Parathyroid adenoma (tissue), 2 donors: ENCODE results near the gene DEDD.
A peak's percentile ranks its signal among the peaks of the same experiment; 100 is the strongest.

ENCODE experiments used
- H2AFZ ChIP-seq: fragments of 300-600 bp; sonication (generic); one replicate; pipeline ENCODE4 v1.7.0; 2017; ENCODE audit warnings: antibody characterized with exemption, mild to moderate bottlenecking
- H3K27ac ChIP-seq: fragments of 300-600 bp; sonication (generic); one replicate; pipeline ENCODE4 v1.7.0; 2017
- H3K27me3 ChIP-seq: fragments of 300-600 bp; sonication (generic); one replicate; pipeline ENCODE4 v1.7.0; 2017; ENCODE audit warnings: low read length; ENCODE audit not compliant: control insufficient read depth, insufficient read depth
- H3K36me3 ChIP-seq: fragments of 300-600 bp; sonication (generic); one replicate; pipeline ENCODE4 v1.7.0; 2017; ENCODE audit warnings: low read length; ENCODE audit not compliant: control insufficient read depth, insufficient read depth
- H3K4me1 ChIP-seq: fragments of 300-600 bp; sonication (generic); one replicate; pipeline ENCODE4 v1.7.0; 2017; ENCODE audit warnings: control low read depth
- H3K4me2 ChIP-seq: fragments of 300-600 bp; sonication (generic); one replicate; pipeline ENCODE4 v1.7.0; 2017; ENCODE audit warnings: low read length
- H3K4me3 ChIP-seq: fragments of 300-600 bp; sonication (generic); one replicate; pipeline ENCODE4 v1.7.0; 2017; ENCODE audit warnings: low read depth, low read length
- H3K79me2 ChIP-seq: fragments of 300-600 bp; sonication (generic); one replicate; pipeline ENCODE4 v1.7.0; 2017; ENCODE audit warnings: control low read depth
- H3K9ac ChIP-seq: fragments of 300-600 bp; sonication (generic); one replicate; pipeline ENCODE4 v1.7.0; 2017; ENCODE audit warnings: mild to moderate bottlenecking
- H3K9me3 ChIP-seq: fragments of 300-600 bp; sonication (generic); one replicate; pipeline ENCODE4 v1.7.0; 2017; ENCODE audit warnings: low read length; ENCODE audit not compliant: control insufficient read depth
- TF ChIP-seq, protein P1 (sequence below): fragments of 300-600 bp; sonication (generic); IDR thresholded peaks from one replicate; pipeline ENCODE4 v1.7.0; 2017; ENCODE audit warnings: antibody characterized with exemption, mild to moderate bottlenecking
- donor health status: primary hyperparathyroidism.

DEDD gene

DNA sequence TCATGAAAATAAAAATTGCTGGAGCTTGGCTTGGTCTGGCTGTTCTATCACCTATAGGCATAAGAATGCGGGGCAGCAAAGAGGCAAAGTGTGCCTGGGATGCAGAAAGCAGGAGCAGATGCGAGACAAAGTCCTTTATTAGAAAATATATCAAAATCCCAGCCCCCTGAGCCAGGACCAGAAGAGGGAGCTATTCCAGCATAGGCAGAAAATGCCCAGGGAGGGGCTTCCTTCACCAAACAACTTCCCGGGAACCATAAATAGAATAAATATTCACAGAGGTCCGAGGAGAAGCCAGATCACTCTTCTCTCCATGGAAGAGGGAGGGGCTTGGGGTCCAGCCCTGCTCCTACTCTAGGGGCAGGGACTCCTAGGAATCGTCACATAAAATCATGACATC lies 38.7 kb upstream of the DEDD start:
- Histone ChIP-seq H3K27me3 (no peaks in the 10 kb centered on the region), H3K9me3 (no peaks in the 10 kb centered on the region), H3K4me2 (no peak overlapping the region), H2AFZ (no peak overlapping the region), H3K36me3 (no peaks in the 10 kb centered on the region), H3K79me2 (no peaks in the 10 kb centered on the region), H3K9ac (no peak overlapping the region), H3K4me1 (no peaks in the 10 kb centered on the region), H3K27ac (no peak overlapping the region), H3K4me3 (no peak overlapping the region)
- TF ChIP-seq, protein P1, sequence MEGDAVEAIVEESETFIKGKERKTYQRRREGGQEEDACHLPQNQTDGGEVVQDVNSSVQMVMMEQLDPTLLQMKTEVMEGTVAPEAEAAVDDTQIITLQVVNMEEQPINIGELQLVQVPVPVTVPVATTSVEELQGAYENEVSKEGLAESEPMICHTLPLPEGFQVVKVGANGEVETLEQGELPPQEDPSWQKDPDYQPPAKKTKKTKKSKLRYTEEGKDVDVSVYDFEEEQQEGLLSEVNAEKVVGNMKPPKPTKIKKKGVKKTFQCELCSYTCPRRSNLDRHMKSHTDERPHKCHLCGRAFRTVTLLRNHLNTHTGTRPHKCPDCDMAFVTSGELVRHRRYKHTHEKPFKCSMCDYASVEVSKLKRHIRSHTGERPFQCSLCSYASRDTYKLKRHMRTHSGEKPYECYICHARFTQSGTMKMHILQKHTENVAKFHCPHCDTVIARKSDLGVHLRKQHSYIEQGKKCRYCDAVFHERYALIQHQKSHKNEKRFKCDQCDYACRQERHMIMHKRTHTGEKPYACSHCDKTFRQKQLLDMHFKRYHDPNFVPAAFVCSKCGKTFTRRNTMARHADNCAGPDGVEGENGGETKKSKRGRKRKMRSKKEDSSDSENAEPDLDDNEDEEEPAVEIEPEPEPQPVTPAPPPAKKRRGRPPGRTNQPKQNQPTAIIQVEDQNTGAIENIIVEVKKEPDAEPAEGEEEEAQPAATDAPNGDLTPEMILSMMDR, result no peak

DNA sequence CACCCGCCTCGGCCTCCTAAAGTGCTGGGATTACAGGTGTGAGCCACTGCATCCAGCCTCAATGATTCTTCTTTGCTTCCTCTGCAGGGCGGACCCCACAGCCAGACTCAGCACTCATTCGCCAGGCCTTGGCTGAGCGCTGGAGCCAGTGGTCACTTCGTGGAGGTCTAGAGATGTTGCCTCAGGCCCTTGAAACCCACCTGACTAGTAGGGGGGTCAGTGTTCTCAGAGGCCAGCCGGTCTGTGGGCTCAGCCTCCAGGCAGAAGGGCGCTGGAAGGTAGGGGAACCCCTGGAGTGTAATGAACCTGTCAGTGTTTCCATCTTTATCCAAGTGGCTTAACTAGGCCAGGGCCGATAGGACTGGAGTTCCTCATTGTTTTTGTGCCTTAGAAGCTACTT lies 36.4 kb upstream of the DEDD start:
- no peaks in the 10 kb centered on the region for H3K79me2 ChIP-seq
- H3K4me3 ChIP-seq, result no peak overlapping the region
- no peak overlapping the region for H3K27ac ChIP-seq
- no peaks in the 10 kb centered on the region for H3K27me3 ChIP-seq
- TF ChIP-seq, protein P1, result no peak
- H3K36me3 ChIP-seq, result no peaks in the 10 kb centered on the region
- no peak overlapping the region for H3K4me2 ChIP-seq
- H2AFZ ChIP-seq, result no peak overlapping the region
- no peaks in the 10 kb centered on the region for H3K4me1 ChIP-seq
- no peaks in the 10 kb centered on the region for H3K9me3 ChIP-seq
- H3K9ac ChIP-seq, result no peak overlapping the region

DNA sequence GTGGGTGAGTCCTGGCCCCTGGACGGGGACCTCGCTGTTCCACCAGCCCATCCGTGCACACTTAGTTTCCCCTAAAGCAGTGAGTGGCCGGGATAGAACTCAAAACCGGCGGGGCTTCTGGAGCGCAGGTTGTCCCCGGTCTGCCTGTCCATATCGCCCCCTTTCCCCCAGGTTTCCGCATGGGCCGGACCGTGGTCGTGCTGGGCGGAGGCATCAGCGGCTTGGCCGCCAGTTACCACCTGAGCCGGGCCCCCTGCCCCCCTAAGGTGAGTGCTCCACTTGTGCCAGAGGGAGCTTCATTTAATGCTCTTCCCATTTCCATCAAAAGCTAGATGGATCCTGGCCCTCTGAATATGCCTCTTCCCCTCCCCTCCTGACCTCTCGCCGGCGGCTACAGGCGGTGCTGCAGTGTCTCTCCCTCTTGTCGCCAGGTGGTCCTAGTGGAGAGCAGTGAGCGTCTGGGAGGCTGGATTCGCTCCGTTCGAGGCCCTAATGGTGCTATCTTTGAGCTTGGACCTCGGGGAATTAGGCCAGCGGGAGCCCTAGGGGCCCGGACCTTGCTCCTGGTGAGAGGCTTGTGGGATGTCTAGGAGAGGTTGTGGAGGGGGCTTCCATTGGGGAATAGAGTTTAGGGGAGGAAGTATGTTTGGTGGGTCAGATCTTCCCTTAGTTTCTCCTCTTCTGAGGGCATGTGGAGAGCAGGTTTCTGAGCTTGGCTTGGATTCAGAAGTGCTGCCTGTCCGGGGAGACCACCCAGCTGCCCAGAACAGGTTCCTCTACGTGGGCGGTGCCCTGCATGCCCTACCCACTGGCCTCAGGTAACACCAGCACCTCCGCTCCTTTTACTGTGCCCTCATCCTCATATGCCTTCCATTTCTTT lies 34.4 kb upstream of the DEDD start:
- Histone ChIP-seq H3K36me3 (no peaks in the 10 kb centered on the region), H3K4me3 (peak overlapping the region; percentile 89), H3K9ac (no peak overlapping the region), H3K9me3 (no peaks in the 10 kb centered on the region), H3K79me2 (no peaks in the 10 kb centered on the region), H3K4me1 (no peaks in the 10 kb centered on the region), H2AFZ (peak overlapping the region; percentile 77), H3K27me3 (no peaks in the 10 kb centered on the region), H3K27ac (peak overlapping the region; percentile 93), H3K4me2 (peak overlapping the region; percentile 80)
- TF ChIP-seq, protein P1, result no peak

DNA sequence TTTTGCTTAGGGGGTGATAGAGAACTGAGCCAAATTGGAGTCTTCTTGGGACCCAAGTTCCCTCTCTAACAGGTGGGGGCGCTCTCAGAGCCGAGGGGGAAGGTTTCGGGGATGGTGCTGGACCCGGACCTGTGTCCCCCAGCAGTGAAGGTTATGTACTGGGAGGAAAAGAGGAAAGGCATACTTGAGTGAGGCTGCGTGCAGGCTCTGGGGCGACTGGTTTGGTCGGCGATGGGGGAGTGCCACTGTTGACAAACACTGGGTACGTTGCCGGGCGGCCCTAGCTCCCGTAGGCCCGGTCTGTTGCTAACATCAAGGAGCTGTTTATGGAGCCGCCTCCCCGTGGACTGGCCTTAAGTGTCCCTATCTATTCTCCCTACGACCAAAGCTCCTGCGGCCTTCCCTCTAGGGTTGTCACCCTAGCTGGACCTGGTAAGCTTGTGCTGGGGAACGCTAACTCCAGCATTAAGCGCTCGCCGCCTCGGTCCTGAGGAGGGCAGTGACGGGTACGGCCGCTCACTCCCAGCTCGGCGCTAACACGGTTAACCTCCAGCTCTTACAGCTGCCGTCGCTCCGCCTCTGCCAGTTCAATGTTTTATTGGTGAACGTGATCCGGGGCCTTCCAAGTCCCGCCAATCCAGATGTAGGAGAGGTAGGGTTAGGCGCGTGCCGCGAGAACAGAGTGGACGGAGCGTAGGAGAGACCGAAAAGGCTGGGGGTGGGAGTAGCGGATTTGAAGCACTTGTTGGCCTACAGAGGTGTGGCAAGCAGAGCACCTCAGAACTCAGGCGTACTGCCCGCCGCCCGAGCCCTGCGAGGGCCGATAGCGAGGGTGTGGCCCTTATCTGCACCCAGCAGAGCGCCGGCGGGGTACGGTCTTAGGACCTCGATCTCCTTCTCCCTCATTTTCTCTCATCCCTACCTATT lies 33.5 kb upstream of the DEDD start, which contains the start of gene PPOX:
Gene PPOX (plus strand): TSS at position 685 of the 927 bp plus-strand sequence. CDS start 422 bp downstream, outside the sequence.
- H3K4me1 ChIP-seq, result no peaks in the 10 kb centered on the region
- H3K79me2 ChIP-seq, result no peaks in the 10 kb centered on the region
- H2AFZ ChIP-seq, result peak within 1 kb of the TSS; percentile 77
- H3K9me3 ChIP-seq, result no peaks in the 10 kb centered on the region
- no peaks in the 10 kb centered on the region for H3K27me3 ChIP-seq
- peak within 1 kb of the TSS; percentile 80 for H3K4me2 ChIP-seq
- peak within 1 kb of the TSS; percentile 21 for H3K9ac ChIP-seq
- TF ChIP-seq, protein P1, result peak; percentile 29
- peak within 1 kb of the TSS; percentile 93 for H3K27ac ChIP-seq
- peak within 1 kb of the TSS; percentile 89 for H3K4me3 ChIP-seq
- no peaks in the 10 kb centered on the region for H3K36me3 ChIP-seq
